GM21367 (cell line): ENCODE data around the gene CCDC106.

Experiments used
- ATAC-seq: cut with Tn5 transposase; IDR thresholded peaks from one replicate; pipeline ENCODE4 v1.9.1; 2021; ENCODE audit not compliant: unreplicated experiment

CCDC106 gene

DNA sequence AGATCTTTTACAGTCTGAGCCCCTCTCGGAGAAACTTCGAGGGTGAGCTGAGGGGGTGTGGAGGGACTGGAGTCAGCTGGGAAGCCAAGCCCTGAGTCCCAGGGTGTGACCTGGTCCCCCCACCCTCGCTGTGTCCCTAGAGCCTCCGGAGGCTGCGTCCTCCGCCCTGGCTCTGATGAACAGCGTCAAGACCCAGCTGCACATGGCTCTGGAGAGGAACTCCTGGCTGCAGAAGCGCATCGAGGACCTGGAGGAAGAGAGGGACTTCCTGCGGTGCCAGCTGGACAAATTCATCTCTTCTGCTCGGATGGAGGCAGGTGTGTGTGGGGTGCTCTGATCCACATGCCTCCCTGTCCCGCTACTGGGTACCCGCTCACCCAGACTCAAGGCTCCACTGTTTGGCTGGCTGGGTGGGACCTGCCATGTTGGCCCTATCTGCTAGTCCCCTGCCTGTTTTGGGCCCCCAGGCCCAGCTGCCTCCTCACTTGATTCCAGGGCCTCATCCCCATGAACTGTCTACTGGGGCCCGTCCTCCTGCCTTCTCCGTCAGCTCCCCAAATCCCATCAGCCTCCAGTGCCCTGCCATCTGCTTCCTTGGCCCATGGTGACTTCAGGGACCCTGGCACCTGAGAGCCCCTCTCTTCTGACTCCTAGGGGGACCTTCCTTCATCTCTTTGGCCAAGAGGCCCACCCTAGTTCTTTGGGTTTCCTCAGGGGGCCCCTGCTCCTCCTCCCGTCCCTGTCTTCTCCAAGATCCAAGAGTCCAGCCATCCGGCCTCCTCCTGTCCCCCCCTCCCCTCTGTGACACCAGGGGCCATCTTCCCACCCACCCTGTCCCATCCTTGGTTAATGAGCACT is 1.5 kb downstream of the CCDC106 start:
- ATAC-seq, result no peak

DNA sequence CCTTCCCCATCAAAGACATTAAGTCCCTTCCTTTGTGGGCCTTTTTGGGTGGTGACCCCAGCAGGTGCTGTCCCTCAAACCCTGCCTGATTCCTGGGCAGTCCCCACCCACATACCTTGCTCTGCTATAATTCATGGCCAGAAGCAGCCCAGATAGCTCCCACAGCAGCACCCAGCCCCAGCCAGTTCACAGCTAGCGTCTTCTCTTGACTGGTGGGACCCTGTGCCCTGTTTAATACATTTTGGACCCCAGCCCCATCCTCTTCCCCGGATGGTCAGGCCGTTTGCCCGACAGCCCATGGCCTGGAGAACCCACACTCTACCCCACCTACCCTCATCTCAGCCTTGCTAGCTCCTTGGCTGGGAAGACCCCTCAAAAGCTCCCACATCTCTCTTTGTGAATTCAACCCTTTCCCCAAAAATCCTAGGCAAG is 2.1 kb downstream of the CCDC106 start:
- ATAC-seq, result no peak

DNA sequence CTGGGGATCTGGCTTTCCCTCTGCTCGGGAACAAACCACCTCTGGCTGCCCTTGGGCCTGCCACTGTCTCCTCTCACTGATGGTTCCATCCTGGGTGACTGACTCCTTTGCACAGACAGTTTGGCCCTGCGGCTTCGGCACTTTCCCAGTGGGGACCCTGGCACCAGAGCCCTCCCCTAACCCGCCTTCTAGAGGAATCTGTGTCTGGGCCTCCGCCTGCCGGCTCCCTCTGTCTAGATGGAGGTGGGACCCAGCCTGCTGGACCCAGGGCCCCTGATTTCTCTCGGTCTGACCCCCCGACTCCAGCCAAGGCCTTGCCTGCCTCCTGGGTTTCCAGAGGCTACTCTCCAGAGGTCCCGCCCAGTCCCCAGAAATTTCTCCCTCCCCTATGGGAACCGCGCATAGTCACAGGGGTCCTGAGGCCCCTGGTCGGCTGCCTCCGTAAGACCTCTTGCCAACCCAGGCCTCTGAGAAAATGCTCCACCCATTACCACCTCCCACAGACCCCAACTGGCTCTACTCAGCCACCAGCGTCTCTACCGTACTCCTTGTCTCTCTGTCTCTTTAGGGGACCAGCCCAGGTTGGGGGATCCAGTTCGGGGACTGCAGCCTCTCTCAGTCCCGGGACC is 2.7 kb downstream of the CCDC106 start:
- ATAC-seq, result no peak

DNA sequence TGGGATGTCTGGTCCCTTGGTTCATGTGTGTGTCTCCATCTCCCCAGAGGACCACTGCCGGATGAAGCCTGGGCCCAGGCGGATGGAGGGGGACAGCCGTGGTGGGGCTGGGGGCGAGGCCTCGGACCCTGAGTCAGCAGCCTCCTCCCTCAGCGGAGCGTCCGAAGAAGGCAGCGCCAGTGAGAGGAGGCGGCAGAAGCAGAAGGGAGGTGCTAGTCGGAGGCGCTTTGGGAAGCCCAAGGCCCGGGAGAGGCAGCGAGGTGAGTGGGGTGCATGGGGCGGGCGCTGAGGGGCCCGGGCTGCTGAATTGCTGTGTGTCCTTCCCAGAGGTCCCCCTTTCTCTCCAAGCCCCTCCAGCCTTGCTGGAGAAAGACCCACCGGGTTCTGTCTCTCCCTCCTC is 3.2 kb downstream of the CCDC106 start:
- no peak for ATAC-seq

DNA sequence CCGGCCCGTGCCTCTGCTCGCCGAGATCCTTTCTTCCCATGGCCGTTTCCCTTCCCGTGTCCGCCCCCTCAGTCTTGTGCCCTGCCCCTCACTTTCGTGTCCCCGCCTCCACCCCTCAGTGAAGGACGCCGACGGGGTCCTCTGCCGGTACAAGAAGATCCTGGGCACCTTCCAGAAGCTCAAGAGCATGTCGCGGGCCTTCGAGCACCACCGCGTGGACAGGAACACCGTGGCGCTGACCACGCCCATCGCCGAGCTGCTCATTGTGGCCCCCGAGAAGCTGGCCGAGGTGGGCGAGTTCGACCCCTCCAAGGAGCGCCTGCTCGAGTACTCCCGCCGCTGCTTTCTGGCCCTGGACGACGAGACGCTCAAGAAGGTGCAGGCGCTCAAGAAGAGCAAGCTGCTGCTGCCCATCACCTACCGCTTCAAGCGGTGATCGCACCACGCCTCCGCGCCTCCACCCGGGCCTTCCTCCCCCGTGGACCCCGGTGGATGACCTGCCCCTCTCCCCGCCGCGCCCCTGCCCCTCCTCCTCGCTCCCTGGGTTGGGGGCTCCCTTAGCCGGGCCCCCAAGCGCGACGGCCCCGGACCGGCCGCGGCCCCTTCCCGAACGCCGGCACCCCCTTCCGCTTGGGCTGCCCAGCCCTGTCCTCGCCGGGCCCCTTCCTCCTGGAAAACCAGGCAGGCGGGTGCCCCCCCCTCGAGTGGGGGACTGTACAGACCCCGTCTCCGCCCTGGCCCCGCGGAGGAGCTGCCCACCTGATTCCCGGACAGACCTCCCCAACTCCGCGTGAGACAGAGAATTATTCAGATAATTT is 4.5 kb downstream of the CCDC106 start:
- ATAC-seq, result no peak

DNA sequence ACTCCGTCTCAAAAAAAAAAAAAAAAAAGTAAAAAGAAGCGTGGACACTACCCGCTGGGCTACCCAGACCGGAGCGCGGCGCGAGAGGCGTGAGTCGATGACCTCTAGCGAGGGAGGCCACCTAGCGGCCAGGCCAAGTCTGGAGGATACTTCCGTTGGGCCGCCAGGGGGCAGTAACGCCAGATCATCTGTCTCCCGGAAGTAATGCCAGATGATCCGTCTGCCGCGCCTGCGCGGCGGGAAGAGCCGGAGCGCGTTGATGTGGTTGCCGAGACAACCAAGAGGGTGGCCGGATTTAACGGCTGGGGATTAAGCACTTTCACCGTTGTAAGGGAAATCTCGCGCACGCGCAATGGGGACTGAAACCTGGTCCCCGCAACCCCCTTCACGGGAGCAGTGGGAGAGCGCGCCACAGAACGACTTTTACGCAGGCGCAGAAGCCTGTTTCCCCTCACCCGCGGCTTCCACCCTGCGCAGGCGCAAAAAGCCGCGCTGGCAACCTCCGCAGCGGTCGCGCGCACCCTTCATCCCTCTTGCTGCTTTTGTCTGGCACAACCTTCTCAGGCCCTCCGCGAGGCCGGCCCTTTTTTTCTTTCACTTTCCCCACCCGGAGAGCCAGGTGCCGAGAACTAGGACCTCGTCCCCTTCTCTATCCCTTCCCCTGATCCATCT is 5.8 kb downstream of the CCDC106 start:
- ATAC-seq, result peak; percentile 35

DNA sequence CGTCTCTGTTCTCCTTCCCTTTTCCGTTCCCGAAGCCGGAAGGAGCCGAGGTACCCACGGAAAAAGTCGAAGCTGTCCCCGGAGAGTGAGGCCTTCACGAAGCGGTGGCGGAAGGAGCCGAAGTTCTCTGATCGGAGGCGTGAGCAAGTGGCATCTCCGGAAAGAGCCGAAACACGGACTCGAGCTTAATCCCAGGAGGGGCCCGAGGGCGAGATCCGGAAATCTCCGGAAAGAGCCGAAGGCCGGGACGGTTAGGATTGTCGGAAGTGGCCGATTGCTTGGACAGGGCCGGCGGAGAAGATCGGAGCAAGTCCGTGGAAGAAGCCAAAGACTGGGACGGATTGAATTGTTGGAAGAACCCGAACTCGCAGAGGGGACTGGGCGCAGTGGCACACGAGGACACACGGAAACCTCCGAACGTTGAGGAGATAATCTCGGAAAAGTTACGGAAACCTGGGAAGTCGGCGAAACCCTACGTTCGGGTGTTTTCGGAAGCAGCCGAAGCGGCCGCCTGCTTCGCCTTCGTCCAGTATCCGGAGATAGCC is 6.4 kb downstream of the CCDC106 start:
- peak; percentile 49 for ATAC-seq

DNA sequence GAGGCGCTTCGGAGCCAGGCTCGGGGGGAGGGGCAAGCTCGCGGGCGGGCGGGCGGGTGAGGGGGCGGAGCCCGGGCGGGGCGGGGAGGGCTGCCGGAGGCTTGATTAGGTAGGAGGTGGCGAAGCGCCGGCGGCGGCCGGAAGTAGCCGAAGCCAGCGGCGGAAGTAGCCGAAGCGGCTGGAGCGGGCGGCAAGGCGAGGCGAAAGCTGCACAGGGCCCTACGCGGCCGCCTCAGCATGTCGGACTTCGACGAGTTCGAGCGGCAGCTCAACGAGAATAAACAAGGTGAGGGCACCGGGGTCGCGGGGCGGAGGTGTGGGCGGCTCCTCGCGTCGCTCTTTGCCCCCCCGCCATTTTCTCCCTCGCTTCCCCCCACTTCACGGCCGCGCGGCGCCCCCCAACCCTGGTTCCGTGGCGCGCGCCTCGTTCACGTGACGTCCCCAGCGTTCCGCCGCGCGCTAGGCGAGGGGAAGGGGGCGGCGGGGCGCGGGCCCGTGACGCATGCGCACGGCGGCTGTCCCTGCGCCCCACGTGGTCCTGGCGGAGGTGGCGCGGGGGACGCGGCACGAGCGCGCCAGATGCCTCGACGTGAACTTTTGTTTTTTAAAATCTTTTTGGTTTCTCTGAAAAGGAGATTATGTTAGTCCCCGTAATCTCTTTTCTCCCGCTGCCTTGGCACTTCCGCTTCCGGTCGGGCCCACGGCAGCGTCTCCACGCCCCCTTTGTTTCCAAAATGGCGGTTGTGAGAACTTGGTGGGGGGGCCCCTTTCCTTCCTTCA is 7.0 kb downstream of the CCDC106 start, which contains the start of gene U2AF2:
Gene U2AF2, plus strand, starts transcription at position 168 of the 780 bp plus-strand sequence. Its CDS starts 70 bp downstream, at position 238.
- ATAC-seq, result peak; percentile 32

DNA sequence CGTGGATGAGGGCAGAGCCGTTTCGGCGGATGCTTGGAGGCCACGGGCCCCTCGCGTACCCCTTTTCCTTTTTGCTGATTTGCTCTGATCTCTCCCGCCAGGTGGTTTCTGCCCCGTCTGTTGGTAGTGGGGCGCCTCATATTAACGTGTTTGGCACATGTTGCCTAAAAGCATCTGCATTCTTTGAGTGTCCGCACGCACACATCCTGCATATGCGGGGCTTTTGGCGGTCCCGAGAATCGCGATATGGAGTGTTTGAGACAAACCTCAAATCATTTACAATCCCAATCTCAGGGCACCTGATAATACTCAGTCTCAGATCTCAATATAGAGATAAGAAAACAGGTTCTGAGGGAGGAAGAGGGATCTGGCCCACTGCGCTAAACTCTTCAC is 7.6 kb downstream of the CCDC106 start:
- no peak for ATAC-seq

DNA sequence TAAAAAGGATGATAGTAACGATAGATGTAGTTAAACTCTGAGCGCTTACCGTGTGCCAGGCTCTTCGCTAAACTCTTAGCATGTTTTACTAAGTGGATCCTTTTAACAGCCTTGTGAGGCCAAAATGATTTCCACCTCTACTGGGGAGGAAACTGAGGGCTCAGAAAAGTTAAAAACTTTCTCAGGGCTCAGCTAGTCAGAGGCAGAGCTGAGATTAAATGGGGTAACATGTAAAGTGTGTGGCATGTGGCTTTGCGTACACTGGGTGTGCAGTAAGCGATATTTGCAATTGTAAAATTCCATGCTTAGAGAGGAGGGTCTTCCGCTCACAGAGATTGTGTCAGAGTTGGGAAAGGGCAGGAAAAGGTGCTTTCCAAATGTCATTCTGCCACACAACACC is 8.5 kb downstream of the CCDC106 start:
- ATAC-seq, result no peak

DNA sequence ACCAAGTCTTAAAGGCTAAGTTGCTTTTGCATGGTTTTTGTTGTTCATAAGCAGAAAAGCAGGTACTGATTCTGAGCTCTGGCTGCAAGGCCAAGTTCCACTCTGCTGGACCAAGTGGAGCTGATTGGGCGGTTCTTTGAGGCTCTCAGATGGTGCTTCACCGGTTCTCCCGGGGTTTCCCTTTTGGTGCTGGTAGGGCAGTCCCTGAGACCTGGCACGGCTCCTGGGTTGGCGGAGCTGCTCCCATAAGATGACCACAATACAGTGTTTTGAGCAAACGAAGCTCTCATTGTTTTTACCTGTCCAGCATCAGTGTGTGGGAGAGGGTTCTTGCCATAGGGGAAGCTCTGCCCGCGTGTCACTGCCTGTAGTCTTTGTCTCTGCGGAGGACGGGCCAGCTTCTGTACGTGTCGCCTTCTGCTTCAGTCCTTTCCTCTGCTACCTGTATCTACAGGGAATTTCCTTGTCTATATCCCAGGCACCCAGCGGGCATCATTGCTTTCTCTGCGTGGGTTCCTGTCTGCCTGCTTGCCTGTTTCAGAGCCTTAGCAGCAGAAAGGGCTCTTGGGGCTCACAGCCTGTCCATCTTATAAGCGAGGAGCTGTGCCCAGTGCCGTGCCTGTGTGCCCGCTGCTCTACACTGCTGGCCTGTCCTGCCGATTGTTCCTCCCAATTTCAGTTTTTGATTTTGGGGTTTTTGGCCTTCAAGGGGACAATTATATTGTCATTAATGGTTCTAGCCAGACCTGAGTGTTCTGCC is 9.2 kb downstream of the CCDC106 start:
- ATAC-seq, result no peak

DNA sequence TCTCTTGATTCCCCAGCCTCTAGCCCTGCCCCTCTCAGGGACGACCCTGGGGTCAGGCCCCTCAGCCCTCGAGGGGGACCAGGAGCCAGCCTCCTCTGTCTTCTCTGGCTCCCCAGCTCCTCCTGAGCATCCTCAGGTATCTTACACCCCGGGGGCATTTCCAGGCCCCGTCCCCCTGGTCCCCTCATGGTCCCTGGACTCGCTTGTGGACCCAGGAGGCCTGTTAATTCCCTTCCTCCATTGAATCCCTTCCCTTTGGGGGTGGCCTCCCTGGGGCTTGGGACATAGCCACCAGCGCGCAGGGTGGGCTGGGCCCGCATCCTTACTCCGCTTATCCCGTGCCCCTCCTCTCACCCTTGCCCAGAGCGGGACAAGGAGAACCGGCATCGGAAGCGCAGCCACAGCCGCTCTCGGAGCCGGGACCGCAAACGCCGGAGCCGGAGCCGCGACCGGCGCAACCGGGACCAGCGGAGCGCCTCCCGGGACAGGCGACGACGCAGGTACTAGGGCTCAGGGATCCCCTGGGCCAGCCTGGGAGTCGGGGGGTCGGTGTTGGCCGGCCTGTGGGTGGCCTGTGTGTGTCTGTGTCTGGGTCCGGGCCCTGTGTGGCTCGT is 10.9 kb downstream of the CCDC106 start:
- ATAC-seq, result no peak

DNA sequence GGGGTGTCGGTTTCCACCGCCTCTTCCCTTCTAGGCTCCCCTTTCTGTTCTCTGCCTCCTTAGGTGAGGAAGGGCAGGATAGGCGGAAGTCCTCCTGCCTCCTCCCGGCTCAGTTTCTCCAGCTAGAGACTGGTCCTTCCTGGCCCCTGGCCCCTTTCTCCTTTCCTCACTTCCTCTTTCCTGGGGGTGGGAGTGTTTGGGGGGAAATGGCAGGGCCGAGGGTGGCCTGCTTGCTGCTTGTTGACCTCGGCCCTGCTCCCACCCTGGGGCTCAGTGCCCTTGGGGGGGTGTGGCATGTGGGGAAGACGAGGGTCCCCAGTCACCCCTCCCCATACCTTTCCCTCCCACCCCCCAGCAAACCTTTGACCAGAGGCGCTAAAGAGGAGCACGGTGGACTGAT is 11.8 kb downstream of the CCDC106 start:
- no peak for ATAC-seq

DNA sequence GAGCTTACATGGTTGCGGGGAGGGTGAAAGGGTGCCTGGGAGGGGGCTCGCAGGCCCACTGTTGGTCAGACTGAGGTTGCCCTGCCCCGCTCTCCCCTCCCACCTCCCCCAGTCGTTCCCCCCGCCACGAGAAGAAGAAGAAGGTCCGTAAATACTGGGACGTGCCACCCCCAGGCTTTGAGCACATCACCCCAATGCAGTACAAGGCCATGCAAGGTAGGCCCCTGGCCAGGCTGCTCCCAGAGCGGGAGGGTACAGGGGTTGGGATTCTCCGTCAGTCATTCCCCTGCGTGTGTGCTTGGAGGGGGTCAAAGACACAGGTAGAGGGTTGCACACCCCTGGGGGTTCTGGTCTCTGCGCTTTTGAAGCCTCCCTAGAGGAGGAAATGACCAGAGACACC is 12.4 kb downstream of the CCDC106 start:
- ATAC-seq, result no peak

DNA sequence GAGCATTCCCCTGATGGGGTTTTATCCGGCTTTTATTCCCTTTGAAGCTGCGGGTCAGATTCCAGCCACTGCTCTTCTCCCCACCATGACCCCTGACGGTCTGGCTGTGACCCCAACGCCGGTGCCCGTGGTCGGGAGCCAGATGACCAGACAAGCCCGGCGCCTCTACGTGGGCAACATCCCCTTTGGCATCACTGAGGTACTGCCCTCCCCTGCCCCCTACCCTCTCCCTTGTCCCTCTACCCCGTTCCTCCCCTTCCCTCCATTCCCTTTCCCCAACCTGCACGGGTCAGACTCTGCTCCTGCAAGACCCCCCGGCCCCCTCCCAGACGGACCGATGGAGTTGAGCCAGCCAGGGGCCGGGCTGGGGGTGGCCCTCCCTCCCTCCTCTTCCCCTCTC is 13.0 kb downstream of the CCDC106 start:
- no peak for ATAC-seq

DNA sequence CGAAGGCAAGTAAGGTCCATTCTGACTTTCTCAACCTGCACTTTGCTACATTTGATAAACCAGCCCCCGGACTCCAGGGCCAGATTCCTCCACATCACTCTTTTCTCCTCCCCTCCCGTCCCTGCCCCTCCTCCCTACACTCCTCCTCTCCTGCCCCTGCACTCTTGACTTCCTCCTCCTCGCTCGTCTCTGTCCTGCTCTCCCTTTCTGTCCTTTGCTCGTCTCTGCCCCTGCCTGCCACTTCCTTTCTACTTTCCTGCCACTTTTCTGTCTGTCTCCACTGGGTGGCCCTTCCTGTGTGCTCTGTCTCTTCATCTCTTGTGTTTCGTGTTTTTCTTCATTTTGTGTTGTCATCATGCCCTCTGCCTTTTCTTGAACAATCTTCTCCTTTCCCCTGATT is 13.8 kb downstream of the CCDC106 start:
- ATAC-seq, result no peak

DNA sequence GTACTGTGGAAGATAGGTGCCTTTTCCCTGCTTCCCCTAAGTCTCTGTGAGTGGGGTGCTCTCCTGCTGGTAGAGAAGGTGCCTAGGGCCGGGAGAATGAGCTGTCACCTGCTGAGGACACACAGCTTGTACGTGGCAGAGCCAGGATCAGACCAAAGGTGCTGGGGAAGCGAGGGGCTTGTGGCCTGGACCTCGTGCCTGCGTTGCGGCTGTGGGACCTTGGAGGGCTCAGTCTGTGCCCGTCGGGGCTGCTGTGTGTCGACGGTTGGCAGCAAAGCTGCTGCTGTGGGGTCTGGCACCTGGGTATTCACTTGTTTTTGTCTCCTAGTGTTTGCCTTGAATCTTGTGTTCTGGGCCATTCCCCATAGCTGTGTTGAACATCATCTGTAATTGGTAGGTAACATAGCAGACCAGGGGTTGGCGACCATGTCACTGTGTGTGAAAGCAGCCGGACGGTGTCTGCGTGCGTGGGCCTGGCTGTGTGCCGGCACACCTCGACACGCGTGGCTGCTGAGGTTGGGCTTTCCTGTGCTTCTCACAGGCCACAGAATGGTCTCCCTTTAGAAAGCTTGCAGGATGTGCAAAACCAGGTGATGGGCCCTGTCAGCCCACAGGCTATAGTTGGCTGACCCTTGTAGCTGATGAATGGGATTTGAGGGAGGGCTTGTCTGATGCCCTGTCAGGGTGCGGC is 16.0 kb downstream of the CCDC106 start:
- ATAC-seq, result no peak

DNA sequence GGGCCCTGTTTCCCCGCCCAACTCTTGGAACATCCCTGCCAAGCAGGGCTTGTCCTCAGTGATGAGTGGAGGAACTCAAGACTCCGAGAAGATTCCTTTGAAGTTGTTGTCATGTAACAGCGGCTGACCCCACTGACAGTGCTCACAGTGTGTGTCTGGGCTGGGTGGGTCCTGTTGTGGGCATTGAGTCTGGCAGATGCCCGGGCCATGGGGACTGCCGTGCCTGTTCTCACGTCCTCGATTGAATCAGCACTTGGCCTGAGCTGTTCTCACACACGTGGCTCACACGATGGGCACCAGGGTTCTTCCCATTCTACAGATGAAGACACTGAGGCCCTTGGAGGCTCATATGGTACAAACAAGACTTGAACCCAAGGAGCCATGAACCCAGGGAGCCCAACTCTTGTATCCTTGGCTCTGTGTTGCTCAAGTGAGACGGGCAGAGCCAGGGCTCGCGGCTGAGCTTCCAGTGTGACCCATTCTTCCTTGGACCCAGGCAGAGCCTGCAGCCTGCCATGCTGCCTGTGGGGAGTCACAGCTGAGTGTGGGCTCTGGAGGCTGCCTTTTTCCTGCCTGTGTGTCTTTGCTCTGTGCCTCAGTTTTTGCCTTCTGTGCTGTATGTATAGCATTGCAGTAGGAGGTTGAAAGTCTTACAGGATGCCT is 18.5 kb downstream of the CCDC106 start:
- ATAC-seq, result no peak
